K562 (cell line): ENCODE data around the gene DEDD2. TPM values are rescaled to one million over a fixed set of nuclear protein-coding genes. Genes with fewer than 3 reads are reported as not detected.

ENCODE experiments used
- ATAC-seq: fragments of 200-7000 bp; cut with Tn5 transposase; 3 replicates; pipeline ENCODE4 v1.9.1; 2020; ENCODE audit warnings: moderate library complexity
- BruUV-seq: library from RNA; stranded (reverse); fragments of 400-500 nt; replicated peaks from 2 replicates; lab custom pipeline; 2021; lab: Mats Ljungman, UMichigan
- CTCF ChIA-PET: fragments of 300-600 bp; formaldehyde crosslinking; extraction: SDS; loops from one replicate; lab custom pipeline; 2021; ENCODE audit warnings: low intra/inter-chr PET ratio; lab: Yijun Ruan, JAX
- POLR2A ChIA-PET: fragments of 300-600, 350-650 bp; sonication (Branson Sonifier 250); formaldehyde crosslinking; extraction: SDS; loops from one replicate; lab custom pipeline; 2021; ENCODE audit warnings: antibody characterized with exemption, inconsistent platforms; lab: Yijun Ruan, JAX
- DNase-seq, 4 experiments: peaks; one replicate each; pipeline versions ENCODE4 v3.0.0 to v3.0.0-alpha.2; 2011 to 2018; ENCODE audit warnings: low spot score in 3 of 4, mixed read lengths in 3 of 4; ENCODE audit errors: extremely low read depth in 1 of 4
- FAIRE-seq: peaks from 2 replicates; lab custom pipeline; 2011; peaks lifted over from hg19 to GRCh38; lab: Jason Lieb, UNC
- H2AFZ ChIP-seq: 2 replicates; pipeline ENCODE4 v1.6.0; 2011; ENCODE audit warnings: low read depth, low read length, control low read depth, inconsistent platforms
- H3K27ac ChIP-seq: fragments of 200-600 bp; 3 replicates; pipeline ENCODE4 v1.8.0; 2011; ENCODE audit warnings: low read depth, mild to moderate bottlenecking, control low read depth, inconsistent platforms, low read length, moderate library complexity, mixed read lengths; ENCODE audit errors: extremely low read depth
- H3K27me3 ChIP-seq, 2 experiments: fragments of 300-600 bp in 1 of 2; 2 replicates in 1 of 2; 3 replicates in 1 of 2; pipeline versions ENCODE4 v1.6.0 to v1.8.0; 2011; ENCODE audit warnings: inconsistent platforms in 2 of 2, low read length in 2 of 2, mild to moderate bottlenecking in 1 of 2, mixed read lengths in 1 of 2, moderate library complexity in 1 of 2; ENCODE audit not compliant: control insufficient read depth in 2 of 2, insufficient read depth in 2 of 2
- H3K36me3 ChIP-seq: fragments of 300-600 bp; 3 replicates; pipeline ENCODE4 v1.8.0; 2011; ENCODE audit warnings: mild to moderate bottlenecking, low read length, inconsistent platforms; ENCODE audit not compliant: control insufficient read depth, insufficient read depth
- H3K4me1 ChIP-seq, 2 experiments: fragments of 200-600 bp in 1 of 2; replicated peaks in 1 of 2; 2 replicates in 1 of 2; 3 replicates in 1 of 2; pipeline versions ENCODE4 v1.5.1 to v1.8.0; 2011; ENCODE audit warnings: inconsistent platforms in 2 of 2, low read length in 2 of 2, mild to moderate bottlenecking in 1 of 2, mixed read lengths in 1 of 2, moderate library complexity in 1 of 2; ENCODE audit not compliant: control insufficient read depth in 2 of 2, insufficient read depth in 2 of 2
- H3K4me2 ChIP-seq: 2 replicates; pipeline ENCODE4 v1.6.1; 2011; ENCODE audit warnings: low read length, control low read depth, inconsistent platforms, mixed read lengths; ENCODE audit not compliant: insufficient read depth
- H3K4me3 ChIP-seq: fragments of 200-600 bp; sonication (generic), shearing (Covaris generic); 2 replicates; pipeline ENCODE4 v1.5.1; 2016; ENCODE audit warnings: control low read depth, inconsistent platforms
- H3K79me2 ChIP-seq: fragments of 200-600 bp; 3 replicates; pipeline ENCODE4 v1.8.0; 2011; ENCODE audit warnings: low read length, inconsistent platforms; ENCODE audit not compliant: control insufficient read depth, insufficient read depth
- H3K9ac ChIP-seq, 2 experiments: 2 replicates each; pipeline versions ENCODE4 v1.6.0 to v1.6.1; 2011; ENCODE audit warnings: low read depth in 2 of 2, low read length in 2 of 2, control low read depth in 1 of 2, inconsistent platforms in 1 of 2, mild to moderate bottlenecking in 1 of 2, mixed read lengths in 1 of 2; ENCODE audit not compliant: insufficient read depth in 1 of 2
- H3K9me1 ChIP-seq: one replicate; pipeline ENCODE4 v1.6.0; 2011; ENCODE audit warnings: inconsistent platforms, mild to moderate bottlenecking, low read length, moderate library complexity; ENCODE audit not compliant: control insufficient read depth, insufficient read depth
- H3K9me3 ChIP-seq: replicated peaks from 2 replicates; pipeline ENCODE4 v1.5.1; 2011; ENCODE audit warnings: low read depth, low read length, inconsistent platforms; ENCODE audit not compliant: control insufficient read depth, insufficient read depth
- H4K20me1 ChIP-seq: replicated peaks from 2 replicates; pipeline ENCODE4 v1.6.1; 2011; ENCODE audit warnings: low read length, inconsistent platforms, mixed read lengths; ENCODE audit not compliant: control insufficient read depth, insufficient read depth
- CAMTA2 ChIP-seq: fragments of 250-450 bp; sonication (Bioruptor Pico); conservative IDR thresholded peaks from 2 replicates; pipeline ENCODE4 v1.5.1; 2022
- CBX5 ChIP-seq: IDR thresholded peaks from 2 replicates; pipeline ENCODE4 v1.6.1; 2014; ENCODE audit warnings: low read depth, borderline replicate concordance
- CEBPB ChIP-seq: fragments of 450-650 bp; IDR thresholded peaks from 2 replicates; pipeline ENCODE4 v1.6.1; 2016; ENCODE audit warnings: missing genetic modification characterization, missing compliant biosample characterization
- DPF2 ChIP-seq: fragments of 450-650 bp; IDR thresholded peaks from 2 replicates; pipeline ENCODE4 v1.6.1; 2016
- ELF1 ChIP-seq: fragments of 200-800 bp; sonication (Bioruptor generic); IDR thresholded peaks from 2 replicates; pipeline ENCODE4 v1.6.1; 2016; ENCODE audit warnings: missing genetic modification characterization, missing compliant biosample characterization
- GABPB1 ChIP-seq: sonication (generic); formaldehyde crosslinking; IDR thresholded peaks from 2 replicates; pipeline ENCODE4 v1.8.0; 2022; ENCODE audit warnings: mild to moderate bottlenecking, missing genetic modification reagents
- IRF9 ChIP-seq: fragments of 450-650 bp; IDR thresholded peaks from 2 replicates; pipeline ENCODE4 v1.6.1; 2016; ENCODE audit warnings: missing biosample characterization, missing genetic modification characterization
- KDM4B ChIP-seq, 2 experiments: fragments of 450-650 bp in 1 of 2; sonication (generic) in 1 of 2; IDR thresholded peaks; 2 replicates each; pipeline ENCODE4 v1.6.1; 2016 to 2017; ENCODE audit warnings: borderline replicate concordance in 2 of 2, antibody characterized with exemption in 1 of 2, low read depth in 1 of 2, mild to moderate bottlenecking in 1 of 2
- MYNN ChIP-seq, 2 experiments: sonication (generic); formaldehyde crosslinking in 1 of 2; IDR thresholded peaks; 2 replicates each; pipeline versions ENCODE4 v1.5.0 to v1.6.1; 2016 to 2020; ENCODE audit warnings: antibody characterized with exemption in 1 of 2, missing genetic modification reagents in 1 of 2
- NFE2L1 ChIP-seq: fragments of 450-650 bp; IDR thresholded peaks from 2 replicates; pipeline ENCODE4 v1.6.1; 2016; ENCODE audit warnings: missing genetic modification characterization, low read depth, mild to moderate bottlenecking, missing compliant biosample characterization, moderate library complexity, borderline replicate concordance
- POLR2G ChIP-seq: fragments of 200-400 bp; formaldehyde crosslinking; IDR thresholded peaks from 2 replicates; pipeline ENCODE4 v1.6.1; 2017; ENCODE audit warnings: low read depth, mild to moderate bottlenecking, antibody characterized with exemption, low read length, moderate library complexity
- SIRT6 ChIP-seq: IDR thresholded peaks from one replicate; pipeline ENCODE4 v1.6.1; 2012; ENCODE audit warnings: low read depth, mild to moderate bottlenecking, control low read depth, inconsistent platforms, low read length, moderate library complexity
- SMAD2 ChIP-seq: fragments of 150-350 bp; IDR thresholded peaks from 2 replicates; pipeline ENCODE4 v1.6.1; 2014; ENCODE audit warnings: low read depth, mild to moderate bottlenecking, low read length
- SMC3 ChIP-seq: conservative IDR thresholded peaks from 2 replicates; pipeline ENCODE4 v1.6.1; 2011; ENCODE audit warnings: low read depth, low read length, improper control_type of control experiment; ENCODE audit not compliant: insufficient read depth
- SRSF3 ChIP-seq: fragments of 200-400 bp; formaldehyde crosslinking; IDR thresholded peaks from 2 replicates; pipeline ENCODE4 v1.6.1; 2016; ENCODE audit warnings: mild to moderate bottlenecking, low read length, moderate library complexity; ENCODE audit not compliant: insufficient read depth
- TARDBP ChIP-seq: fragments of 450-650 bp; IDR thresholded peaks from 2 replicates; pipeline ENCODE4 v1.6.1; 2016
- ZEB2 ChIP-seq: fragments of 450-650 bp; IDR thresholded peaks from 2 replicates; pipeline ENCODE4 v1.6.1; 2016
- ZNF133 ChIP-seq: fragments of 250-450 bp; sonication (Bioruptor Pico); IDR thresholded peaks from 2 replicates; pipeline ENCODE4 v1.4.0; 2020; ENCODE audit warnings: mild to moderate bottlenecking
- ZNF445 ChIP-seq: fragments of 250-450 bp; sonication (Bioruptor Pico); IDR thresholded peaks from 2 replicates; pipeline ENCODE4 v1.4.0; 2020; ENCODE audit warnings: low read depth, mild to moderate bottlenecking, moderate library complexity
- WGBS: fragments of 100-300 bp; shearing (Covaris generic); methylation state at CpG from one replicate; pipeline ENCODE4 v1.1.6; 2016; ENCODE audit warnings: low coverage, mixed read lengths; ENCODE audit not compliant: insufficient coverage; ENCODE audit errors: missing lambda C conversion rate; 5-methylcytosine and 5-hydroxymethylcytosine counted together
- in situ Hi-C: fragments of 300-500 bp; cut with MboI; formaldehyde crosslinking; loops from 4 replicates; pipeline ENCODE4 v1.15.0; 2018; ENCODE audit warnings: inconsistent platforms, mixed read lengths
- intact Hi-C: fragments of 100-400 bp; cut with micrococcal nuclease; formaldehyde crosslinking; loops from 2 replicates; pipeline ENCODE4 v1.14.2; 2022
- polyA plus RNA-seq, 8 experiments: library from polyadenylated mRNA; depleted of rRNA in 4 of 8; stranded (reverse) in 5 of 8; unstranded in 3 of 8; fragments of >200 nt; fragmentation: Nextera tagmentation in 2 of 8; fragmentation: Illumina TruSeq in 1 of 8; extraction: Ambion mirVana in 2 of 8; extraction: Trizol in 1 of 8; gene quantifications; 2 replicates each; pipeline versions ENCODE4 v1.2.1 to v1.2.3, GENCODE V29; 2011 to 2014; ENCODE audit warnings: inconsistent platforms in 1 of 8, missing spikeins in 1 of 8
- total RNA-seq, 7 experiments: library from RNA; depleted of rRNA in 6 of 7; stranded (reverse); fragments of >200 nt in 6 of 7; fragmentation: Illumina TruSeq in 2 of 7; extraction: Trizol in 2 of 7; gene quantifications; 2 replicates each; pipeline versions ENCODE4 v1.2.1 to v1.2.3, GENCODE V29; 2011 to 2021; ENCODE audit warnings: low replicate concordance in 1 of 7
- TF ChIP-seq, protein P1 (sequence below): fragments of 200-800 bp; sonication (Bioruptor generic); IDR thresholded peaks from 2 replicates; pipeline ENCODE4 v1.6.1; 2017; ENCODE audit warnings: missing genetic modification characterization, missing compliant biosample characterization

DEDD2 gene
- total and polyA plus RNA-seq, 9 of the 15 experiments (the other 6 are each of a cell fraction or from before 2014, with no cell fraction given) = 4.3 to 43.0 (median 29.2) TPM

- H3K27ac ChIP-seq = peak overlapping the region; percentile 84
- peak overlapping the region; percentile 92 for H3K4me2 ChIP-seq
- H3K9ac ChIP-seq = peak overlapping the region; percentile 89 to 95
- ATAC-seq = peak; percentile 65
- H3K4me3 ChIP-seq = peak overlapping the region; percentile 79
- peak; percentile 63 to 98 (median 72) for DNase-seq
- H3K27me3 ChIP-seq = no peaks in the 10 kb centered on the region
- POLR2A ChIA-PET = interaction anchor here (0.6 to 11.7 kb wide), 9 partner anchors 9 to 153 kb away, joined by 3 to 116 read pairs (median 4); partner anchors contain the start of genes CIC and DEDD2
- H2AFZ ChIP-seq = peak overlapping the region; percentile 89
- H3K79me2 ChIP-seq = peaks cover 40% of the 10 kb centered on the region
- peak; percentile 88 for FAIRE-seq
- under 1% methylated on average over 45 of the region's 45 CpGs for WGBS
- intact Hi-C loops = loop anchor here (1.0 to 5.0 kb wide), 3 partner anchors 47 to 189 kb away; no protein-coding TSS in a partner anchor
- no peaks in the 10 kb centered on the region for H4K20me1 ChIP-seq
- H3K4me1 ChIP-seq = peaks cover 7 to 35% of the 10 kb centered on the region in 2 experiments; a peak in 4 of 5 replicates
- in situ Hi-C loops = no loop called here
- H3K9me1 ChIP-seq = no peaks in the 10 kb centered on the region
- no TSS peak for BruUV-seq
- no peaks in the 10 kb centered on the region for H3K9me3 ChIP-seq
- CTCF ChIA-PET = interaction anchor here (0.7 to 4.0 kb wide), 4 partner anchors 35 to 114 kb away, joined by 3 to 24 read pairs (median 6); partner anchors contain the start of gene POU2F2
- peaks cover 34% of the 10 kb centered on the region for H3K36me3 ChIP-seq
- TF ChIP-seq SIRT6 (no peak), IRF9 (tag) (no peak), ZNF445 (CRISPR knock-in tag) (0 out of 2 replicates have a peak, but pooled peaks have one; percentile 44), ZEB2 (no peak), CEBPB (tag) (no peak), POLR2G (peak; percentile 67), GABPB1 (CRISPR knock-in tag) (peak; percentile 92), SMAD2 (no peak), MYNN (IDR thresholded peaks at IDR 0.05) (no peak), MYNN (CRISPR knock-in tag; IDR thresholded peaks at IDR 0.05) (no peak), CBX5 (no peak), DPF2 (no peak), NFE2L1 (tag) (no peak), SRSF3 (no peak), TARDBP (0 out of 2 replicates have a peak, but pooled peaks have one; percentile 47), ZNF133 (no peak), SMC3 (peak; percentile 47; the same call in 1 of the 2 replicates), KDM4B (IDR thresholded peaks at IDR 0.05; ENCODE audit: borderline replicate concordance in 2 of 2, low read depth in 1 of 2) (peak in 1 of 2 experiments; percentile 88; a peak in 1 of 4 replicates), ELF1 (peak; percentile 99), CAMTA2 (no peak)
- TF ChIP-seq, protein P1, sequence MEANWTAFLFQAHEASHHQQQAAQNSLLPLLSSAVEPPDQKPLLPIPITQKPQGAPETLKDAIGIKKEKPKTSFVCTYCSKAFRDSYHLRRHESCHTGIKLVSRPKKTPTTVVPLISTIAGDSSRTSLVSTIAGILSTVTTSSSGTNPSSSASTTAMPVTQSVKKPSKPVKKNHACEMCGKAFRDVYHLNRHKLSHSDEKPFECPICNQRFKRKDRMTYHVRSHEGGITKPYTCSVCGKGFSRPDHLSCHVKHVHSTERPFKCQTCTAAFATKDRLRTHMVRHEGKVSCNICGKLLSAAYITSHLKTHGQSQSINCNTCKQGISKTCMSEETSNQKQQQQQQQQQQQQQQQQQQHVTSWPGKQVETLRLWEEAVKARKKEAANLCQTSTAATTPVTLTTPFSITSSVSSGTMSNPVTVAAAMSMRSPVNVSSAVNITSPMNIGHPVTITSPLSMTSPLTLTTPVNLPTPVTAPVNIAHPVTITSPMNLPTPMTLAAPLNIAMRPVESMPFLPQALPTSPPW = peak; percentile 89
Observed at GRCh38 chr19:42244347-42245220, 27.1 kb upstream of the DEDD2 start.
